ENCODE results near the gene ARHGEF6.

The ARHGEF6 gene

DNA sequence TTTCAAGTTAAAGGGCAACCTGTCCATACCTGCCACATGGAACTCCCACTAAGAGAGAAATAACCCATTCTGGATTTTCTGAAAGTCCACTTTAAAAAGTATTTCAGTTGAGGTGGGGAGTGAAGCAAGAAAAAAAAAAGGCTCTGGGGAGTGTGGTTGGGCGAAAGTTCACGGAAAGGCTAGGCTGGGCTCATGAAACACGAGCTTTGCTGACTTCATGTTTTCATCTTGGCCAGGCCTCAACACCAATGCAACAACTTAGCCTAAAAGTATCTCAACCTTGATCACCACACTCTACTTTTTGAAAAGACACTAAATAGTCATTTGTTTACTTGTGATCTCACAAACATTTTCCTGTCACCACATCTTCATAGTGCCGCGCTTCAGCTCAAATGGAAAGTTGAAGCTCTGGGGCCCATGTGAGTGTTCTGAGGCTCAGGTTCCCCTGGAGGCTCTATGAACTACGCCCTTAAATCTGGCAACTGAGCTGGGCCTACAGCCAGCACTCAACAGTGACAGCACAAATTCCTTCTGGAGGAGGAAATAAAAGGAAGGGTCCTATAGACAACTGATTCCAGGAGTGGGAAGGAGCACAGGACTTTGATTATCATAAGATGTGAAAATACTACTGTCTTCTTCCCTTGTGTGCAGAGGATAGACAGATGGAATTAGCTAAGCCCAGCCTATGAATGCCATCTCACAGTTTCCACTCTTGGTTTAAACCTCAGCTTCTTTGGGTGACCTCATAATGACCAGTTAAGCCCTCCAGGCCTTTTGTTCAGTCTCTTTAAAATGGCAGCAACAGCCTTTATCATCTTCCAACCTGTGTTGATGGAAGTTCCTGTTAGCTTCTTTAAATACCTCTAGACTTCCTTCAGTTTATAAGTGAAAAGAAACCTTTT lies 127.7 kb downstream of the ARHGEF6 start (continued):
- TF ChIP-seq, protein P1, sequence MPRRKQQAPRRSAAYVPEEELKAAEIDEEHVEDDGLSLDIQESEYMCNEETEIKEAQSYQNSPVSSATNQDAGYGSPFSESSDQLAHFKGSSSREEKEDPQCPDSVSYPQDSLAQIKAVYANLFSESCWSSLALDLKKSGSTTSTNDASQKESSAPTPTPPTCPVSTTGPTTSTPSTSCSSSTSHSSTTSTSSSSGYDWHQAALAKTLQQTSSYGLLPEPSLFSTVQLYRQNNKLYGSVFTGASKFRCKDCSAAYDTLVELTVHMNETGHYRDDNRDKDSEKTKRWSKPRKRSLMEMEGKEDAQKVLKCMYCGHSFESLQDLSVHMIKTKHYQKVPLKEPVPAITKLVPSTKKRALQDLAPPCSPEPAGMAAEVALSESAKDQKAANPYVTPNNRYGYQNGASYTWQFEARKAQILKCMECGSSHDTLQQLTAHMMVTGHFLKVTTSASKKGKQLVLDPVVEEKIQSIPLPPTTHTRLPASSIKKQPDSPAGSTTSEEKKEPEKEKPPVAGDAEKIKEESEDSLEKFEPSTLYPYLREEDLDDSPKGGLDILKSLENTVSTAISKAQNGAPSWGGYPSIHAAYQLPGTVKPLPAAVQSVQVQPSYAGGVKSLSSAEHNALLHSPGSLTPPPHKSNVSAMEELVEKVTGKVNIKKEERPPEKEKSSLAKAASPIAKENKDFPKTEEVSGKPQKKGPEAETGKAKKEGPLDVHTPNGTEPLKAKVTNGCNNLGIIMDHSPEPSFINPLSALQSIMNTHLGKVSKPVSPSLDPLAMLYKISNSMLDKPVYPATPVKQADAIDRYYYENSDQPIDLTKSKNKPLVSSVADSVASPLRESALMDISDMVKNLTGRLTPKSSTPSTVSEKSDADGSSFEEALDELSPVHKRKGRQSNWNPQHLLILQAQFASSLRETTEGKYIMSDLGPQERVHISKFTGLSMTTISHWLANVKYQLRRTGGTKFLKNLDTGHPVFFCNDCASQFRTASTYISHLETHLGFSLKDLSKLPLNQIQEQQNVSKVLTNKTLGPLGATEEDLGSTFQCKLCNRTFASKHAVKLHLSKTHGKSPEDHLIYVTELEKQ (tag by site-specific recombination; IDR thresholded peaks at IDR 0.05; ENCODE audit: borderline replicate concordance) = no peak
- TF ChIP-seq GLI4 (tag by site-specific recombination; IDR thresholded peaks at IDR 0.05) (no peak), KLF1 (tag by site-specific recombination; IDR thresholded peaks at IDR 0.05) (no peak), ZNF2 (tag by site-specific recombination; IDR thresholded peaks at IDR 0.05) (no peak)
- TF ChIP-seq, protein P2, sequence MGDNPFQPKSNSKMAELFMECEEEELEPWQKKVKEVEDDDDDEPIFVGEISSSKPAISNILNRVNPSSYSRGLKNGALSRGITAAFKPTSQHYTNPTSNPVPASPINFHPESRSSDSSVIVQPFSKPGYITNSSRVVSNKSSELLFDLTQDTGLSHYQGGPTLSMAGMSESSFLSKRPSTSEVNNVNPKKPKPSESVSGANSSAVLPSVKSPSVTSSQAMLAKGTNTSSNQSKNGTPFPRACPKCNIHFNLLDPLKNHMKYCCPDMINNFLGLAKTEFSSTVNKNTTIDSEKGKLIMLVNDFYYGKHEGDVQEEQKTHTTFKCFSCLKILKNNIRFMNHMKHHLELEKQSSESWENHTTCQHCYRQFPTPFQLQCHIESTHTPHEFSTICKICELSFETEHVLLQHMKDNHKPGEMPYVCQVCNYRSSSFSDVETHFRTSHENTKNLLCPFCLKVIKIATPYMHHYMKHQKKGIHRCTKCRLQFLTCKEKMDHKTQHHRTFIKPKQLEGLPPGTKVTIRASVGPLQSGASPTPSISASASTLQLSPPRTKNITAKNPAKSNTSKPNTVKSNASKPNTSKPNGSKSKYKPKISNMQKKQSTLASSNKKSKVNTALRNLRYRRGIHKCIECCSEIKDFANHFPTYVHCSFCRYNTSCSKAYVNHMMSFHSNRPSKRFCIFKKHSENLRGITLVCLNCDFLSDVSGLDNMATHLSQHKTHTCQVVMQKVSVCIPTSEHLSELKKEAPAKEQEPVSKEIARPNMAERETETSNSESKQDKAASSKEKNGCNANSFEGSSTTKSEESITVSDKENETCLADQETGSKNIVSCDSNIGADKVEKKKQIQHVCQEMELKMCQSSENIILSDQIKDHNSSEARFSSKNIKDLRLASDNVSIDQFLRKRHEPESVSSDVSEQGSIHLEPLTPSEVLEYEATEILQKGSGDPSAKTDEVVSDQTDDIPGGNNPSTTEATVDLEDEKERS (tag by site-specific recombination; IDR thresholded peaks at IDR 0.05) = no peak

DNA sequence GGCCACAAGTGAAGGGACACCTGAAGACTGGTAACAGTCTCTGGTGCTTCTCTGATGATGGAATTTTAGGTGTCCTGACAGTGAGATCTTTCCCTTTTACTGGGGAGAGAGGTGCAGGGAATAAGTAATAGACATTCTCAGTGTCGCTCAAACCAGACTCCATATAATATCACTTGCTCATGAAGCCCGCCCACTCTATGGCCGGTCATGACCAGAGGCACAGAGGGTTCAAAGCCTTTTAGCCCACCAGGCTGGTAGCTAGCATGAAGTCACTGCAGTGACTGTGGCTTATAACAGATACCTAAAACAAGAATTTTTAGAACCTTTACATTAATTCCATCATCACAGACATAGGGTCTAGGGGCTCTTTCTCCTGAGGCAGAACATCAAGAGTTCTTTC lies 129.9 kb downstream of the ARHGEF6 start:
- CTCF ChIA-PET = no interaction called here
- Histone ChIP-seq H3K27ac (ENCODE audit: extremely low read depth, low read depth, low read length) (no peak overlapping the region), H3K4me1 (ENCODE audit: control insufficient read depth, insufficient read depth, low read length) (no peaks in the 10 kb centered on the region), H3K9me3 (ENCODE audit: control insufficient read depth, insufficient read depth, low read depth, low read length) (no peaks in the 10 kb centered on the region), H3K4me3 (ENCODE audit: low read depth, low read length) (no peak overlapping the region), H3K36me3 (ENCODE audit: control insufficient read depth in 2 of 2, insufficient read depth in 1 of 2, low read length in 2 of 2) (no peaks in the 10 kb centered on the region)
- TF ChIP-seq ZNF561 (tag by site-specific recombination; IDR thresholded peaks at IDR 0.05; ENCODE audit: borderline replicate concordance) (no peak), ZNF335 (tag by site-specific recombination; conservative IDR thresholded peaks at IDR 0.05) (no peak), TRIM28 (IDR thresholded peaks at IDR 0.05; ENCODE audit: borderline replicate concordance, low read length) (no peak), ZIC2 (tag by site-specific recombination; IDR thresholded peaks at IDR 0.05) (no peak), SP7 (tag by site-specific recombination; IDR thresholded peaks at IDR 0.05) (no peak), ZNF423 (tag by site-specific recombination; IDR thresholded peaks at IDR 0.05) (no peak), KLF17 (tag by site-specific recombination; IDR thresholded peaks at IDR 0.05) (no peak)
- TF ChIP-seq, protein P3, sequence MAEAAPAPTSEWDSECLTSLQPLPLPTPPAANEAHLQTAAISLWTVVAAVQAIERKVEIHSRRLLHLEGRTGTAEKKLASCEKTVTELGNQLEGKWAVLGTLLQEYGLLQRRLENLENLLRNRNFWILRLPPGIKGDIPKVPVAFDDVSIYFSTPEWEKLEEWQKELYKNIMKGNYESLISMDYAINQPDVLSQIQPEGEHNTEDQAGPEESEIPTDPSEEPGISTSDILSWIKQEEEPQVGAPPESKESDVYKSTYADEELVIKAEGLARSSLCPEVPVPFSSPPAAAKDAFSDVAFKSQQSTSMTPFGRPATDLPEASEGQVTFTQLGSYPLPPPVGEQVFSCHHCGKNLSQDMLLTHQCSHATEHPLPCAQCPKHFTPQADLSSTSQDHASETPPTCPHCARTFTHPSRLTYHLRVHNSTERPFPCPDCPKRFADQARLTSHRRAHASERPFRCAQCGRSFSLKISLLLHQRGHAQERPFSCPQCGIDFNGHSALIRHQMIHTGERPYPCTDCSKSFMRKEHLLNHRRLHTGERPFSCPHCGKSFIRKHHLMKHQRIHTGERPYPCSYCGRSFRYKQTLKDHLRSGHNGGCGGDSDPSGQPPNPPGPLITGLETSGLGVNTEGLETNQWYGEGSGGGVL (tag by site-specific recombination; IDR thresholded peaks at IDR 0.05) = no peak
- POLR2A ChIA-PET = no interaction called here

Data from HEK293 (cell line).